Neural cell (in vitro differentiated cells): ENCODE measurements around the gene CHST11. TPM values are rescaled to one million over a fixed set of nuclear protein-coding genes. Genes with fewer than 3 reads are reported as not detected.

Experiments used
- H2AFZ ChIP-seq: fragments of 200-600, 300-800 bp; sonication (generic), shearing (Covaris generic); 2 replicates; pipeline ENCODE4 v1.6.0; 2014; ENCODE audit warnings: low read depth, mild to moderate bottlenecking, antibody characterized with exemption, low read length, moderate library complexity
- H3F3A ChIP-seq: fragments of 200-600 bp; shearing (Covaris generic); 2 replicates; pipeline ENCODE4 v1.6.1; 2016; ENCODE audit warnings: mild to moderate bottlenecking, moderate library complexity, mixed read lengths, antibody characterized with exemption, low read length; ENCODE audit not compliant: insufficient read depth, poor library complexity, severe bottlenecking
- H3K27ac ChIP-seq: fragments of 200-600, 300-800 bp; sonication (generic), shearing (Covaris generic); 2 replicates; pipeline ENCODE4 v1.5.1; 2014; ENCODE audit warnings: mild to moderate bottlenecking, low read length, moderate library complexity
- H3K27me3 ChIP-seq: fragments of 300-800, 200-600 bp; sonication (generic), shearing (Covaris generic); 2 replicates; pipeline ENCODE4 v1.6.0; 2014; ENCODE audit warnings: mild to moderate bottlenecking, low read depth, low read length, moderate library complexity; ENCODE audit not compliant: insufficient read depth
- H3K36me3 ChIP-seq: fragments of 300-800, 200-600 bp; sonication (generic), shearing (Covaris generic); 2 replicates; pipeline ENCODE4 v1.5.1; 2014; ENCODE audit warnings: mild to moderate bottlenecking, antibody characterized with exemption, low read length, moderate library complexity; ENCODE audit not compliant: insufficient read depth
- H3K4me2 ChIP-seq: fragments of 300-800, 200-600 bp; sonication (generic), shearing (Covaris generic); 2 replicates; pipeline ENCODE4 v1.6.0; 2014; ENCODE audit warnings: mild to moderate bottlenecking, low read length
- H3K4me3 ChIP-seq: fragments of 300-800, 200-600 bp; sonication (generic), shearing (Covaris generic); 2 replicates; pipeline ENCODE4 v1.5.1; 2014; ENCODE audit warnings: mild to moderate bottlenecking, low read length, moderate library complexity
- H3K79me2 ChIP-seq: fragments of 200-600 bp; shearing (Covaris generic); replicated peaks from 2 replicates; pipeline ENCODE4 v1.6.0; 2014; ENCODE audit warnings: mild to moderate bottlenecking, low read length, moderate library complexity; ENCODE audit not compliant: insufficient read depth
- H3K9ac ChIP-seq: fragments of 300-800, 200-600 bp; sonication (generic), shearing (Covaris generic); 2 replicates; pipeline ENCODE4 v1.6.1; 2016; ENCODE audit warnings: mild to moderate bottlenecking, low read length, mixed read lengths
- H3K9me2 ChIP-seq: fragments of 200-600 bp; shearing (Covaris generic); 2 replicates; pipeline ENCODE4 v1.6.1; 2016; ENCODE audit warnings: mild to moderate bottlenecking, low read length, mixed read lengths; ENCODE audit not compliant: insufficient read depth
- H3K9me3 ChIP-seq: fragments of 200-600, 300-800 bp; sonication (generic), shearing (Covaris generic); 2 replicates; pipeline ENCODE4 v1.6.1; 2016; ENCODE audit warnings: mild to moderate bottlenecking, mixed run types, low read length, moderate library complexity, mixed read lengths
- H4K20me1 ChIP-seq: fragments of 200-600 bp; shearing (Covaris generic); 2 replicates; pipeline ENCODE4 v1.6.1; 2016; ENCODE audit warnings: mild to moderate bottlenecking, mixed run types; ENCODE audit not compliant: insufficient read depth
- CTCF ChIP-seq: fragments of 450-650 bp; IDR thresholded peaks from 2 replicates; pipeline ENCODE4 v1.5.1; 2014; ENCODE audit warnings: antibody characterized with exemption, mild to moderate bottlenecking, moderate library complexity; ENCODE audit not compliant: poor library complexity, severe bottlenecking
- EP300 ChIP-seq: fragments of 450-650 bp; conservative IDR thresholded peaks from 2 replicates; pipeline ENCODE4 v1.6.1; 2014; ENCODE audit warnings: antibody characterized with exemption, mild to moderate bottlenecking, moderate library complexity; ENCODE audit not compliant: poor library complexity, severe bottlenecking
- EZH2 ChIP-seq: fragments of 200-600, 300-800 bp; shearing (Covaris generic), sonication (generic); IDR thresholded peaks from 2 replicates; pipeline ENCODE4 v1.6.1; 2014; ENCODE audit warnings: antibody characterized with exemption, low read length, borderline replicate concordance, mild to moderate bottlenecking; ENCODE audit not compliant: insufficient read depth, poor library complexity, severe bottlenecking
- MXI1 ChIP-seq: fragments of 450-650 bp; conservative IDR thresholded peaks from 2 replicates; pipeline ENCODE4 v1.6.1; 2014; ENCODE audit warnings: antibody characterized with exemption, mild to moderate bottlenecking; ENCODE audit not compliant: poor library complexity, severe bottlenecking
- POLR2AphosphoS5 ChIP-seq: IDR thresholded peaks from 2 replicates; pipeline ENCODE4 v1.6.1; 2012
- RAD21 ChIP-seq: fragments of 450-650 bp; conservative IDR thresholded peaks from 2 replicates; pipeline ENCODE4 v1.6.1; 2014; ENCODE audit warnings: antibody characterized with exemption, mild to moderate bottlenecking, moderate library complexity
- REST ChIP-seq: IDR thresholded peaks from 2 replicates; pipeline ENCODE4 v1.6.1; 2012; ENCODE audit warnings: borderline replicate concordance
- SMC3 ChIP-seq: fragments of 450-650 bp; conservative IDR thresholded peaks from 2 replicates; pipeline ENCODE4 v1.6.1; 2014; ENCODE audit warnings: antibody characterized with exemption, mild to moderate bottlenecking, moderate library complexity; ENCODE audit not compliant: poor library complexity
- TAF1 ChIP-seq: IDR thresholded peaks from 2 replicates; pipeline ENCODE4 v1.6.1; 2012; ENCODE audit warnings: low read depth
- polyA plus RNA-seq: library from polyadenylated mRNA; depleted of rRNA; stranded (reverse); fragments of >200 nt; gene quantifications from 2 replicates; pipeline ENCODE4 v1.2.3, GENCODE V29; 2014

Gene CHST11
- polyA plus RNA-seq, 1 donor from 2014 or later: 15.0 TPM

- Histone ChIP-seq H3K27ac (no peak overlapping the region), H4K20me1 (no peaks in the 10 kb centered on the region), H3K36me3 (no peaks in the 10 kb centered on the region), H3K9me2 (no peaks in the 10 kb centered on the region), H2AFZ (no peak overlapping the region), H3K27me3 (no peaks in the 10 kb centered on the region), H3K9ac (no peak overlapping the region), H3K79me2 (peaks cover 6% of the 10 kb centered on the region), H3F3A (no peaks in the 10 kb centered on the region), H3K4me3 (no peak overlapping the region), H3K9me3 (no peaks in the 10 kb centered on the region), H3K4me2 (no peak overlapping the region)
- TF ChIP-seq POLR2AphosphoS5: no peak
- TF ChIP-seq TAF1: no peak
- no peak for TF ChIP-seq MXI1
- no peak for TF ChIP-seq EZH2
- no peak for TF ChIP-seq RAD21
- TF ChIP-seq SMC3: no peak
- TF ChIP-seq CTCF: no peak
- TF ChIP-seq REST: no peak
- no peak for TF ChIP-seq EP300
These were observed 143.4 kb downstream of the CHST11 start for GRCh38 chr12:104600036-104600712.

GRCh38 chr12:104600790-104601739 is 144.3 kb downstream of the CHST11 start:
- peaks cover 6% of the 10 kb centered on the region for H3K79me2 ChIP-seq
- H3K9ac ChIP-seq: no peak overlapping the region
- H3K9me3 ChIP-seq: no peaks in the 10 kb centered on the region
- H3F3A ChIP-seq: no peaks in the 10 kb centered on the region
- no peak overlapping the region for H3K27ac ChIP-seq
- no peaks in the 10 kb centered on the region for H4K20me1 ChIP-seq
- no peak for TF ChIP-seq MXI1
- no peak for TF ChIP-seq RAD21
- TF ChIP-seq SMC3: no peak
- TF ChIP-seq POLR2AphosphoS5: no peak
- TF ChIP-seq REST: no peak
- no peak for TF ChIP-seq TAF1
- no peak for TF ChIP-seq EZH2
- no peak for TF ChIP-seq EP300
- H3K27me3 ChIP-seq: no peaks in the 10 kb centered on the region
- no peaks in the 10 kb centered on the region for H3K9me2 ChIP-seq
- H2AFZ ChIP-seq: no peak overlapping the region
- no peak overlapping the region for H3K4me2 ChIP-seq
- H3K36me3 ChIP-seq: no peaks in the 10 kb centered on the region
- no peak overlapping the region for H3K4me3 ChIP-seq
